Activated CD4-positive, alpha-beta memory T cell treated with anti-CD3 and anti-CD28 coated beads, Interleukin-2, amount 10 ng/mL, durations not matched to agents 7 days and 5 days (primary cell): ENCODE data around the gene FZD7. TPM values are rescaled to one million over a fixed set of nuclear protein-coding genes. Genes with fewer than 3 reads are reported as not detected.

Source experiments
- CTCF ChIA-PET: fragments of 350-600 bp; sonication (Branson Sonifier 250); formaldehyde crosslinking; loops from one replicate; lab custom pipeline; 2021; ENCODE audit warnings: antibody characterized with exemption, inconsistent platforms; lab: Charles Lee
- POLR2A ChIA-PET: fragments of 350-600 bp; sonication (Branson Sonifier 250); formaldehyde crosslinking; loops from one replicate; lab custom pipeline; 2021; ENCODE audit warnings: antibody characterized with exemption; lab: Charles Lee
- DNase-seq: peaks from one replicate; pipeline ENCODE4 v3.0.0-alpha.2; 2020
- H3K27ac Mint-ChIP-seq: one replicate; pipeline ENCODE4 v1.8.0; 2021; ENCODE audit warnings: mild to moderate bottlenecking, mixed read lengths
- H3K27me3 Mint-ChIP-seq: one replicate; pipeline ENCODE4 v1.8.0; 2021; ENCODE audit warnings: mixed read lengths
- H3K36me3 Mint-ChIP-seq: one replicate; pipeline ENCODE4 v1.8.0; 2021; ENCODE audit warnings: low read depth, mixed read lengths
- H3K4me1 Mint-ChIP-seq: one replicate; pipeline ENCODE4 v1.8.0; 2021; ENCODE audit warnings: mixed read lengths
- H3K4me3 Mint-ChIP-seq: one replicate; pipeline ENCODE4 v1.8.0; 2021; ENCODE audit warnings: mild to moderate bottlenecking, mixed read lengths
- H3K9me3 Mint-ChIP-seq: one replicate; pipeline ENCODE4 v1.8.0; 2021; ENCODE audit warnings: mixed read lengths
- total RNA-seq, 2 experiments: library from RNA; stranded (reverse); gene quantifications; one replicate each; pipeline ENCODE4 v1.2.3, GENCODE V29; 2021

The FZD7 gene
- total RNA-seq, 2 experiments from 2014 or later, result 0.60 to 0.63 TPM

- Mint-ChIP-seq H3K27ac (no peak overlapping the region), H3K9me3 (no peaks in the 10 kb centered on the region), H3K4me1 (no peaks in the 10 kb centered on the region), H3K36me3 (no peaks in the 10 kb centered on the region), H3K4me3 (no peak overlapping the region), H3K27me3 (peaks cover 33% of the 10 kb centered on the region)
- DNase-seq, result no peak
- ChIA-PET POLR2A (no interaction called here), CTCF (no interaction called here)
These were observed 18.0 kb downstream of the FZD7 start for GRCh38 chr2:202051499-202052161.

- Mint-ChIP-seq H3K4me3 (no peak overlapping the region), H3K27ac (no peak overlapping the region), H3K36me3 (no peaks in the 10 kb centered on the region), H3K4me1 (no peaks in the 10 kb centered on the region), H3K9me3 (no peaks in the 10 kb centered on the region), H3K27me3 (peaks cover 34% of the 10 kb centered on the region)
- DNase-seq, result no peak
- ChIA-PET CTCF (no interaction called here), POLR2A (no interaction called here)
These were observed 18.6 kb downstream of the FZD7 start for GRCh38 chr2:202052235-202052634.

- no peak for DNase-seq
- H3K4me3 Mint-ChIP-seq, result no peak overlapping the region
- H3K9me3 Mint-ChIP-seq, result no peaks in the 10 kb centered on the region
These were observed 21.0 kb downstream of the FZD7 start for GRCh38 chr2:202054679-202055078.

GRCh38 chr2:202056611-202057010, 23.0 kb downstream of the FZD7 start:
- Mint-ChIP-seq H3K4me3 (no peak overlapping the region), H3K27me3 (peaks cover 35% of the 10 kb centered on the region), H3K36me3 (no peaks in the 10 kb centered on the region), H3K27ac (no peak overlapping the region), H3K9me3 (no peaks in the 10 kb centered on the region), H3K4me1 (no peaks in the 10 kb centered on the region)
- ChIA-PET POLR2A (no interaction called here), CTCF (no interaction called here)
- DNase-seq, result no peak

More at GRCh38 chr2:202054679-202055078, 21.0 kb downstream of the FZD7 start:
- ChIA-PET CTCF (no interaction called here), POLR2A (no interaction called here)
- Mint-ChIP-seq H3K27ac (no peak overlapping the region), H3K4me1 (no peaks in the 10 kb centered on the region), H3K36me3 (no peaks in the 10 kb centered on the region), H3K27me3 (peaks cover 41% of the 10 kb centered on the region)

GRCh38 chr2:202060218-202060617, 26.6 kb downstream of the FZD7 start:
- POLR2A ChIA-PET, result no interaction called here
- H3K4me3 Mint-ChIP-seq, result no peak overlapping the region
- CTCF ChIA-PET, result no interaction called here
- no peak overlapping the region for H3K27ac Mint-ChIP-seq
- no peaks in the 10 kb centered on the region for H3K4me1 Mint-ChIP-seq
- H3K9me3 Mint-ChIP-seq, result no peaks in the 10 kb centered on the region
- no peak for DNase-seq
- H3K27me3 Mint-ChIP-seq, result peaks cover 32% of the 10 kb centered on the region
- no peaks in the 10 kb centered on the region for H3K36me3 Mint-ChIP-seq

- no peaks in the 10 kb centered on the region for H3K36me3 Mint-ChIP-seq
- no peaks in the 10 kb centered on the region for H3K4me1 Mint-ChIP-seq
- no peak overlapping the region for H3K4me3 Mint-ChIP-seq
- peaks cover 24% of the 10 kb centered on the region for H3K27me3 Mint-ChIP-seq
- no peaks in the 10 kb centered on the region for H3K9me3 Mint-ChIP-seq
- no peak for DNase-seq
- ChIA-PET POLR2A (no interaction called here), CTCF (no interaction called here)
- H3K27ac Mint-ChIP-seq, result no peak overlapping the region
These were observed 28.0 kb downstream of the FZD7 start for GRCh38 chr2:202061695-202062094.

GRCh38 chr2:202064171-202064880, 30.7 kb downstream of the FZD7 start:
- Mint-ChIP-seq H3K4me3 (no peak overlapping the region), H3K4me1 (no peaks in the 10 kb centered on the region), H3K9me3 (no peaks in the 10 kb centered on the region), H3K36me3 (no peaks in the 10 kb centered on the region), H3K27me3 (peaks cover 12% of the 10 kb centered on the region), H3K27ac (no peak overlapping the region)
- CTCF ChIA-PET, result no interaction called here
- no peak for DNase-seq
- POLR2A ChIA-PET, result interaction anchor here (0.7 kb wide), 1 partner anchor 11 kb away, joined by 3 read pairs; no protein-coding TSS in a partner anchor

- CTCF ChIA-PET, result no interaction called here
- Mint-ChIP-seq H3K27me3 (peaks cover 12% of the 10 kb centered on the region), H3K36me3 (no peaks in the 10 kb centered on the region), H3K27ac (no peak overlapping the region), H3K4me3 (no peak overlapping the region), H3K4me1 (no peaks in the 10 kb centered on the region), H3K9me3 (no peaks in the 10 kb centered on the region)
- no peak for DNase-seq
- POLR2A ChIA-PET, result no interaction called here
These were observed 31.2 kb downstream of the FZD7 start for GRCh38 chr2:202064881-202065230.

- ChIA-PET POLR2A (no interaction called here), CTCF (no interaction called here)
- DNase-seq, result no peak
- H3K27ac Mint-ChIP-seq, result no peak overlapping the region
- peaks cover 9% of the 10 kb centered on the region for H3K27me3 Mint-ChIP-seq
- H3K36me3 Mint-ChIP-seq, result no peaks in the 10 kb centered on the region
- no peaks in the 10 kb centered on the region for H3K4me1 Mint-ChIP-seq
- no peak overlapping the region for H3K4me3 Mint-ChIP-seq
- H3K9me3 Mint-ChIP-seq, result no peaks in the 10 kb centered on the region
These were observed 32.2 kb downstream of the FZD7 start for GRCh38 chr2:202065876-202066275.

GRCh38 chr2:202066875-202067274, 33.2 kb downstream of the FZD7 start:
- H3K36me3 Mint-ChIP-seq, result no peaks in the 10 kb centered on the region
- CTCF ChIA-PET, result no interaction called here
- no peak overlapping the region for H3K4me3 Mint-ChIP-seq
- DNase-seq, result no peak
- no peaks in the 10 kb centered on the region for H3K4me1 Mint-ChIP-seq
- no peaks in the 10 kb centered on the region for H3K9me3 Mint-ChIP-seq
- POLR2A ChIA-PET, result no interaction called here
- peaks cover 9% of the 10 kb centered on the region for H3K27me3 Mint-ChIP-seq
- no peak overlapping the region for H3K27ac Mint-ChIP-seq

- H3K27me3 Mint-ChIP-seq, result peaks cover 9% of the 10 kb centered on the region
- CTCF ChIA-PET, result no interaction called here
- H3K9me3 Mint-ChIP-seq, result no peaks in the 10 kb centered on the region
- H3K4me1 Mint-ChIP-seq, result no peaks in the 10 kb centered on the region
- DNase-seq, result no peak
- POLR2A ChIA-PET, result no interaction called here
- H3K36me3 Mint-ChIP-seq, result no peaks in the 10 kb centered on the region
- H3K27ac Mint-ChIP-seq, result no peak overlapping the region
- no peak overlapping the region for H3K4me3 Mint-ChIP-seq
These were observed 33.9 kb downstream of the FZD7 start for GRCh38 chr2:202067589-202067988.

GRCh38 chr2:202069170-202070067, 35.8 kb downstream of the FZD7 start:
- peaks cover 6% of the 10 kb centered on the region for H3K27me3 Mint-ChIP-seq
- no peak overlapping the region for H3K27ac Mint-ChIP-seq
- DNase-seq, result no peak
- CTCF ChIA-PET, result no interaction called here
- no peak overlapping the region for H3K4me3 Mint-ChIP-seq
- POLR2A ChIA-PET, result no interaction called here
- H3K4me1 Mint-ChIP-seq, result no peaks in the 10 kb centered on the region
- no peaks in the 10 kb centered on the region for H3K36me3 Mint-ChIP-seq
- H3K9me3 Mint-ChIP-seq, result no peaks in the 10 kb centered on the region

- ChIA-PET POLR2A (no interaction called here), CTCF (no interaction called here)
- no peaks in the 10 kb centered on the region for H3K36me3 Mint-ChIP-seq
- no peak overlapping the region for H3K4me3 Mint-ChIP-seq
- no peaks in the 10 kb centered on the region for H3K4me1 Mint-ChIP-seq
- peaks cover 6% of the 10 kb centered on the region for H3K27me3 Mint-ChIP-seq
- no peaks in the 10 kb centered on the region for H3K9me3 Mint-ChIP-seq
- H3K27ac Mint-ChIP-seq, result no peak overlapping the region
- no peak for DNase-seq
These were observed 37.5 kb downstream of the FZD7 start for GRCh38 chr2:202071107-202071506.
